ENCODE data around the gene TMEM248. TPM values are rescaled to one million over a fixed set of nuclear protein-coding genes. Genes with fewer than 3 reads are reported as not detected.
A peak's percentile ranks its signal among the peaks of the same experiment; 100 is the strongest.

The TMEM248 gene
- total RNA-seq, 2 donors from 2014 or later, result 77.9 to 79.8 TPM

DNA sequence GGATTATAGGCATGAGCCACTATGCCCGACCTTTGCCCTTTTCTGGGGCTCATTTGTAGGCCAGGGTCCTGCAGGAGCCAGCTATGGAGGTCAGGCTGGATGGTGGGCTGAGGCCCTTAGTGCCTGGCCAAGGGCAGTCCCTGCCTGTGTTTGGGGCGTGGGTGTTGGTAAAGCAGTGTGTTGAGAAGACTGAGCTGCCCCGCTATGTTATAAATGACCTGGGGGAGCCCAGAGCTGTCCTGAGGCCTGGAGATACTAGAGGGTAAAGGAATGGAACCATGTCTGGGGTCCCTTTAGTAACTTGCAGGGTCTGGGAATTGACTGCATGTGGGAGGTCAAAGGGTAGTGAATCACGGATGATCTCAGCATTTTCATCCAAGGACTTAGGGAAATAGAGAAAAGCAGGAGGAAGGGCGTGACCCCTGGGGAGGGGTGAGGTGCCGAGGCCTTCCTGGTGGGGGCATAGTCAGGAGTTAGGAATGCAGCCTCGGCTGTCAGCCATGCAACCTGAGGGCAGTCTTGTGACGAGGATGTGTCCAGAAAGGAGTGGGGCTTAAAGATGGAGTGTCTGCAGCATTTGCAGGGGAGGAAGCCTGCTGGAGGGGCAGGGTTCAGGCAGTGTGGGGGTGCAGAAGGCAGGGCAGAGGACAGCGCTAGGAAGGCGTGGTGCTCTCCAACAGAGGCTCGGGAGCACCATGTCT is 31.5 kb downstream of the TMEM248 start:
- no peak overlapping the region for H3K4me3 Mint-ChIP-seq
- H3K27ac ChIP-seq (ENCODE audit: low read depth, low read length), result no peak overlapping the region
- no peaks in the 10 kb centered on the region for H3K4me1 Mint-ChIP-seq
- TF ChIP-seq, protein P1, sequence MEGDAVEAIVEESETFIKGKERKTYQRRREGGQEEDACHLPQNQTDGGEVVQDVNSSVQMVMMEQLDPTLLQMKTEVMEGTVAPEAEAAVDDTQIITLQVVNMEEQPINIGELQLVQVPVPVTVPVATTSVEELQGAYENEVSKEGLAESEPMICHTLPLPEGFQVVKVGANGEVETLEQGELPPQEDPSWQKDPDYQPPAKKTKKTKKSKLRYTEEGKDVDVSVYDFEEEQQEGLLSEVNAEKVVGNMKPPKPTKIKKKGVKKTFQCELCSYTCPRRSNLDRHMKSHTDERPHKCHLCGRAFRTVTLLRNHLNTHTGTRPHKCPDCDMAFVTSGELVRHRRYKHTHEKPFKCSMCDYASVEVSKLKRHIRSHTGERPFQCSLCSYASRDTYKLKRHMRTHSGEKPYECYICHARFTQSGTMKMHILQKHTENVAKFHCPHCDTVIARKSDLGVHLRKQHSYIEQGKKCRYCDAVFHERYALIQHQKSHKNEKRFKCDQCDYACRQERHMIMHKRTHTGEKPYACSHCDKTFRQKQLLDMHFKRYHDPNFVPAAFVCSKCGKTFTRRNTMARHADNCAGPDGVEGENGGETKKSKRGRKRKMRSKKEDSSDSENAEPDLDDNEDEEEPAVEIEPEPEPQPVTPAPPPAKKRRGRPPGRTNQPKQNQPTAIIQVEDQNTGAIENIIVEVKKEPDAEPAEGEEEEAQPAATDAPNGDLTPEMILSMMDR (conservative IDR thresholded peaks at IDR 0.05), result no peak
- H3K27ac Mint-ChIP-seq, result peak overlapping the region; percentile 72
- H3K9ac ChIP-seq (ENCODE audit: extremely low read depth, low read length, poor library complexity, severe bottlenecking), result no peak overlapping the region
- no peaks in the 10 kb centered on the region for H3K9me3 ChIP-seq (ENCODE audit: control insufficient read depth, low read length)
- H3K27me3 ChIP-seq (ENCODE audit: control insufficient read depth, insufficient read depth, low read length, poor library complexity, severe bottlenecking), result no peaks in the 10 kb centered on the region
- DNase-seq, result peak; percentile 62
- H3K36me3 Mint-ChIP-seq (ENCODE audit: low read depth), result peaks cover 69% of the 10 kb centered on the region
- no peaks in the 10 kb centered on the region for H3K27me3 Mint-ChIP-seq (ENCODE audit: insufficient read depth)
- WGBS, 2 experiments (ENCODE audit: insufficient coverage in 1 of 2, insufficient read length in 1 of 2), result 91 to 94% methylated on average over 5 to 11 of the region's 11 CpGs
- no peak overlapping the region for H3K4me3 ChIP-seq (ENCODE audit: low read length)
- H3K9me3 Mint-ChIP-seq, result no peaks in the 10 kb centered on the region
- H3K4me1 ChIP-seq (ENCODE audit: control insufficient read depth, insufficient read depth, low read length), result no peaks in the 10 kb centered on the region
- H3K36me3 ChIP-seq (ENCODE audit: control insufficient read depth, insufficient read depth, low read length), result peaks cover 78% of the 10 kb centered on the region

DNA sequence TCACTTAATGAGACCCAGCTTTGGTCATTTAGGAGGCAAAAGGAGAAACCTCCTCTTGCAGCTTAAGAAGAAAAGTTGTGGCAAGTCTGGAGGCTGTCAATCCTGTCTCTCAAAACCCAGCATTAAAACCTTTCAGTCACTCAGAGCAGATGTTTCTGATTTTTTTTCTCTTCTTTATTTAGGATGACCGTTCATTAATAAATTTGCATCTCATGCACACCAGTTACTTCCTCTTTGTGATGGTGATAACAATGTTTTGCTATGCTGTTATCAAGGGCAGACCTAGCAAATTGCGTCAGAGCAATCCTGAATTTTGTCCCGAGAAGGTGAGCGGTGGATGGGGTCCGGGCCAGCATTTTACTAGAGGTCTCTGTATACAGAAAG is 32.0 kb downstream of the TMEM248 start:
- Histone ChIP-seq H3K36me3 (ENCODE audit: control insufficient read depth, insufficient read depth, low read length) (peaks cover 81% of the 10 kb centered on the region), H3K27ac (ENCODE audit: low read depth, low read length) (no peak overlapping the region), H3K4me1 (ENCODE audit: control insufficient read depth, insufficient read depth, low read length) (no peaks in the 10 kb centered on the region), H3K9me3 (ENCODE audit: control insufficient read depth, low read length) (no peaks in the 10 kb centered on the region), H3K27me3 (ENCODE audit: control insufficient read depth, insufficient read depth, low read length, poor library complexity, severe bottlenecking) (no peaks in the 10 kb centered on the region), H3K4me3 (ENCODE audit: low read length) (no peak overlapping the region), H3K9ac (ENCODE audit: extremely low read depth, low read length, poor library complexity, severe bottlenecking) (no peak overlapping the region)
- 91 to 98% methylated on average over 4 to 5 of the region's 5 CpGs for WGBS, 2 experiments (ENCODE audit: insufficient coverage in 1 of 2, insufficient read length in 1 of 2)
- peaks cover 69% of the 10 kb centered on the region for H3K36me3 Mint-ChIP-seq (ENCODE audit: low read depth)
- H3K27me3 Mint-ChIP-seq (ENCODE audit: insufficient read depth), result no peaks in the 10 kb centered on the region
- no peak overlapping the region for H3K4me3 Mint-ChIP-seq
- no peak for DNase-seq
- no peaks in the 10 kb centered on the region for H3K4me1 Mint-ChIP-seq
- peak overlapping the region; percentile 72 for H3K27ac Mint-ChIP-seq
- TF ChIP-seq, protein P1 (conservative IDR thresholded peaks at IDR 0.05), result no peak
- H3K9me3 Mint-ChIP-seq, result no peaks in the 10 kb centered on the region

DNA sequence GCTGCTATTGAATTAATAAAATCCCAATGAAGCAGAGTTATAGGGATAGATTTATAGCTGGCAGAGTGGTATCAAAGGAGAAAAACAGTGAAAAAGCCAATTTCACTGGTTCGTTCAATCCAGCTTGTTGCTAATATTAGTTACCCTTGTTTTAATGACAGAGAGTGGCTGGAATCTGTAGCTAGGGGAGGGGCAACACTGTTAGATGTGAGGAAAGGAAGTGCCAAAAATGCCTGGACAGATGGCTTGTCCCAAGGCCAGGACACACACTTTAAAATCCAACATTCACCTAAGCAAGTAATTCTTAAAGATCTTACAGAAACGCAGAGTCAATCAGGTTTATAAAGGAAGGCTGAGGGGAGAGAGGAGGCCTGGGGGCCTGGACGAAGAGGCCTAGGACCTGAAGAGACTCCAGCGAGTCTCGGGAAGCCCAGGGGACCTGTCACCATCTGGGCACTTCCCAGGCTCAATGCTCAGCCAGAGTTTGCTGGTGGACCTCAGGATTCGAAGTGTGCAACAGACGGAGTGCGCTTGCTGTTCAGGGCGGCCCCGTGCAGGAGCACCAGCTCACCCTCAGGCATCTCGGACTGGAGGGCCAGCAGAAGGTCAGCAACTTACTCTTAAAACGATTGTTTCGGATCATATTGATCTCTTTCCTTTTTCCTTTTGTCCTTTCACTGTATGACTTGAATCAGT is 36.7 kb downstream of the TMEM248 start:
- Histone ChIP-seq H3K9me3 (ENCODE audit: control insufficient read depth, low read length) (no peaks in the 10 kb centered on the region), H3K9ac (ENCODE audit: extremely low read depth, low read length, poor library complexity, severe bottlenecking) (no peak overlapping the region), H3K27me3 (ENCODE audit: control insufficient read depth, insufficient read depth, low read length, poor library complexity, severe bottlenecking) (no peaks in the 10 kb centered on the region), H3K4me1 (ENCODE audit: control insufficient read depth, insufficient read depth, low read length) (no peaks in the 10 kb centered on the region), H3K36me3 (ENCODE audit: control insufficient read depth, insufficient read depth, low read length) (peaks cover 41% of the 10 kb centered on the region), H3K27ac (ENCODE audit: low read depth, low read length) (peak overlapping the region; percentile 13), H3K4me3 (ENCODE audit: low read length) (no peak overlapping the region)
- Mint-ChIP-seq H3K27ac (no peak overlapping the region), H3K4me1 (no peaks in the 10 kb centered on the region), H3K4me3 (no peak overlapping the region), H3K27me3 (ENCODE audit: insufficient read depth) (no peaks in the 10 kb centered on the region), H3K36me3 (ENCODE audit: low read depth) (peaks cover 62% of the 10 kb centered on the region), H3K9me3 (no peaks in the 10 kb centered on the region)
- TF ChIP-seq, protein P1 (conservative IDR thresholded peaks at IDR 0.05), result no peak
- DNase-seq, result no peak
- 94 to 96% methylated on average over 13 of the region's 13 CpGs for WGBS, 2 experiments (ENCODE audit: insufficient coverage in 1 of 2, insufficient read length in 1 of 2)
